GM10248 (cell line): ENCODE results near the gene TADA3.

Experiments
- CTCF ChIA-PET: fragments of 300-600 bp; sonication (Branson Sonifier 250); formaldehyde crosslinking; extraction: SDS; loops from one replicate; lab custom pipeline; 2021; ENCODE audit warnings: antibody characterized with exemption; lab: Yijun Ruan, JAX
- POLR2A ChIA-PET: fragments of 350-650 bp; sonication (Branson Sonifier 250); formaldehyde crosslinking; extraction: SDS; loops from one replicate; lab custom pipeline; 2020; ENCODE audit warnings: antibody characterized with exemption; lab: Yijun Ruan, JAX
- DNase-seq: peaks from one replicate; pipeline ENCODE4 v3.0.0; 2012; ENCODE audit errors: extremely low spot score
- CTCF ChIP-seq: IDR thresholded peaks from 2 replicates; pipeline ENCODE4 v1.5.1; 2012; ENCODE audit warnings: mild to moderate bottlenecking, low read depth; ENCODE audit errors: extremely low read depth, missing control alignments, control extremely low read depth

TADA3 gene

GRCh38 chr3:9749296-9749644 is 43.0 kb downstream of the TADA3 start:
- DNase-seq: no peak
- ChIA-PET POLR2A (interaction anchor here (0.5 to 2.9 kb wide), 5 partner anchors 14 to 237 kb away, joined by 3 to 11 read pairs (median 4); partner anchors contain the start of genes ARPC4, BRPF1, EMC3 and TADA3), CTCF (interaction anchor here (1.0 to 4.5 kb wide), 6 partner anchors 9 to 78 kb away, joined by 3 to 21 read pairs (median 4); partner anchors contain the start of genes ARPC4 and TADA3)
- TF ChIP-seq CTCF: no peak

GRCh38 chr3:9748031-9748430 is 44.2 kb downstream of the TADA3 start:
- no peak for DNase-seq
- TF ChIP-seq CTCF: no peak
- CTCF ChIA-PET: interaction anchor here (1.1 to 4.5 kb wide), 2 partner anchors 11 to 14 kb away, joined by 3 to 21 read pairs; no protein-coding TSS in a partner anchor
- POLR2A ChIA-PET: no interaction called here

GRCh38 chr3:9747267-9747666 is 45.0 kb downstream of the TADA3 start:
- CTCF ChIA-PET: interaction anchor here (2.0 to 4.5 kb wide), 2 partner anchors 10 to 13 kb away, joined by 6 to 21 read pairs; no protein-coding TSS in a partner anchor
- DNase-seq: no peak
- POLR2A ChIA-PET: interaction anchor here (0.6 to 0.7 kb wide), 2 partner anchors 10 to 15 kb away, joined by 3 read pairs; no protein-coding TSS in a partner anchor
- TF ChIP-seq CTCF: no peak

GRCh38 chr3:9746330-9746729 is 45.9 kb downstream of the TADA3 start:
- TF ChIP-seq CTCF: no peak
- DNase-seq: no peak
- ChIA-PET CTCF (interaction anchor here (1.0 to 2.0 kb wide), 2 partner anchors 9 to 13 kb away, joined by 4 to 6 read pairs; no protein-coding TSS in a partner anchor), POLR2A (interaction anchor here (1.0 kb wide), 1 partner anchor 46 kb away, joined by 3 read pairs; the partner anchor contains the start of genes ARPC4 and TADA3)

- ChIA-PET POLR2A (interaction anchor here (1.0 kb wide), 1 partner anchor 47 kb away, joined by 3 read pairs; the partner anchor contains the start of genes ARPC4 and TADA3), CTCF (interaction anchor here (1.0 to 5.6 kb wide), 2 partner anchors 12 kb away, joined by 4 to 26 read pairs; partner anchors contain the start of gene BRPF1)
- TF ChIP-seq CTCF: no peak
- no peak for DNase-seq
Measured at GRCh38 chr3:9745521-9745920, 46.8 kb downstream of the TADA3 start.

- no peak for DNase-seq
- CTCF ChIA-PET: interaction anchor here (0.9 to 5.6 kb wide), 3 partner anchors 11 to 18 kb away, joined by 3 to 26 read pairs (median 3); partner anchors contain the start of gene BRPF1
- POLR2A ChIA-PET: no interaction called here
- no peak for TF ChIP-seq CTCF
Measured at GRCh38 chr3:9744162-9744561, 48.1 kb downstream of the TADA3 start.
